HG03439 (cell line): ENCODE data around the gene EPSTI1.
"Not testable (repeated sequence)": the region's sequence is repeated elsewhere in the genome, so short reads cannot be mapped to it uniquely, and the experiment has no call there.

Experiments
- ATAC-seq: cut with Tn5 transposase; IDR thresholded peaks from one replicate; pipeline ENCODE4 v1.9.1; 2021; ENCODE audit warnings: mild to moderate bottlenecking, moderate library complexity; ENCODE audit not compliant: unreplicated experiment

Gene EPSTI1

GRCh38 chr13:42862370-42862769, 129.7 kb downstream of the EPSTI1 start:
- ATAC-seq, result not testable (repeated sequence)

GRCh38 chr13:42860485-42860884, 131.6 kb downstream of the EPSTI1 start:
- ATAC-seq, result no peak

- ATAC-seq, result no peak
Measured at GRCh38 chr13:42859760-42860159, 132.3 kb downstream of the EPSTI1 start.

GRCh38 chr13:42855410-42855809, 136.6 kb downstream of the EPSTI1 start:
- ATAC-seq, result no peak

GRCh38 chr13:42852136-42852535, 139.9 kb downstream of the EPSTI1 start:
- no peak for ATAC-seq

GRCh38 chr13:42849200-42849599, 142.8 kb downstream of the EPSTI1 start:
- no peak for ATAC-seq

- ATAC-seq, result no peak
Measured at GRCh38 chr13:42847891-42848663, 144.0 kb downstream of the EPSTI1 start.

GRCh38 chr13:42836930-42837690, 154.9 kb downstream of the EPSTI1 start:
- ATAC-seq, result no peak
